GM19463 (cell line): Measurements from ENCODE around the gene TIMM8B.
"Not testable (repeated sequence)": the region's sequence is repeated elsewhere in the genome, so short reads cannot be mapped to it uniquely, and the experiment has no call there.

Experiments
- ATAC-seq: cut with Tn5 transposase; IDR thresholded peaks from one replicate; pipeline ENCODE4 v1.9.1; 2021; ENCODE audit warnings: mild to moderate bottlenecking, moderate library complexity; ENCODE audit not compliant: unreplicated experiment

The TIMM8B gene

DNA sequence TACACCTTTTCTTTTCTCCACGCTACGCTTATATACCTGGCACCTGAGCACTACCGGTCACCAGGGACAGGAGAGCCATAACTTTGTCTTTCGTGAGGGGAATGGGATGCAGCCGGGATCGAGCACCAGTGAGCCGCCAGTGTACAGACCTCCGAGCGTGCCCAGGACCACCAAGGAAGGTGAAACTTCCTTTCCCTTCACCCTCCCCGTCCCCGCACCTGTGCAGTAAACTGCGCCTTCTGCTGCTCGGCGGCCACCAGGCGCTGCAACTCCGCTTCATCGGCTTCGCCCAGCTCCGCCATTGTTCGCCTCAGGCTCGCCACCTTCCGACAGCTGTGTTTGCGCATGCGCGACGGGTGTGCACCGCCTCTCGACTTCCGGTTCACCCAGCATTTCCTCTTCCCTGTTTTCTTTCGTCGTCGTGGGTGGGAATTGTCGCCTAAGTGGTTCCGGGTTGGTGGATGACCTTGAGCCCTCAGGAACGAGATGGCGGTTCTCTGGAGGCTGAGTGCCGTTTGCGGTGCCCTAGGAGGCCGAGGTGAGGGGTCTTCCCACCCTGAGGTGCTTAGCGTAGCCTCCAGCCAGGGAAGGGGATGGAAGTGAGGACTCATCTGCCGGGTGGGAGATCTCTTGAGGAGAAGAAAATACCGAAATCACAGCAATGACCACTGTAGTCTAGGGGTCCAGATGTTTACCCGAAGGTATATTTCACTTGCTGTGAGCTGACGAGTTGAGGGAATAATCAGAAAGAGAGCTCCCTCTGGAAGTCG lies at the start of gene TIMM8B, which contains the start of gene SDHD:
TSS of gene TIMM8B (minus strand) at position 335 of the 770 bp plus-strand sequence. CDS start at position 302, 33 bp downstream.
TSS of gene SDHD (plus strand) at position 452 of the 770 bp plus-strand sequence. CDS start at position 487, 35 bp downstream.
- ATAC-seq: peak; percentile 92

GRCh38 chr11:112134473-112134872 lies 47.9 kb upstream of the TIMM8B start:
- no peak for ATAC-seq

GRCh38 chr11:112132737-112133136 lies 46.2 kb upstream of the TIMM8B start:
- no peak for ATAC-seq

DNA sequence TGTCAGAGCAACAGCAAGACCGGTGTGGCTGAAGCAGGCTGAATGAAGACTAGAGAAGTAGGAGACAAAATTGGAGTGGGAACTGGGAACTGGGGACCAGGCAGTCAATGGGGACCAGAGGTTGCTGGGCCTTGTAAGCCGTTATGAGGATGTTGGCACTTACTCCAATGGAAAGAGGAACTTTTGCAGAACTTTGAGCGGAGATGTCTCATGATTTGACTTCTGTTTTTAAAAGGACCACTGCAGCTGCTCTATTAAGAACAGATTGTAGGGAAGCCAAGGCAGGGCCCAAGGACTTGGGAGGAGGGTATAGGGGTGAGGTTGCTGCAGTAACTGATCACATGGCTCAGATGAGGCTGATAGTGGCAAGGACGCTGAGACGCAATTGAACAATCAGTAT lies 43.1 kb upstream of the TIMM8B start:
- ATAC-seq: no peak

- no peak for ATAC-seq
Observed at GRCh38 chr11:112128483-112129121, 42.0 kb upstream of the TIMM8B start.

DNA sequence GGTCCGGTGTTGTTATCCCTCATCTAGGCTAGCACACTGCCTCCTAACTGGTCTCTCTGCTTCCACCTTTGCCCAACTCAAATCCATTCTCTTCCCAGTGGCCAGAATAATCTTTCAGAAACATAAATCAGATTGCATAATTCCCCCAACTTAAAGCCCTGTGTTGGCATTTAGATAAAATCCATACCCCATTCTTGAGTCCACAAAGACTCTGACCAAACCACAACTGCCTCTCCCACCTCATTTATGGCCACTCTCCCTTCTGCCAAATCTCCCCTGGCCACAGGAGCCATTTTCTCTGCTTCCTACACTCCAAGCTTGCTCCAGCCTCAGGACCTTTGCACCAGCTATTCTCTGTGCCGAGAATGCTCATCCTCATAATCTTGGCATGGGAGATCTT lies 40.5 kb upstream of the TIMM8B start:
- no peak for ATAC-seq

GRCh38 chr11:112123129-112123528 lies 36.6 kb upstream of the TIMM8B start:
- ATAC-seq: no peak

GRCh38 chr11:112121981-112122615 lies 35.5 kb upstream of the TIMM8B start:
- no peak for ATAC-seq

GRCh38 chr11:112118176-112118575 lies 31.6 kb upstream of the TIMM8B start:
- ATAC-seq: no peak

DNA sequence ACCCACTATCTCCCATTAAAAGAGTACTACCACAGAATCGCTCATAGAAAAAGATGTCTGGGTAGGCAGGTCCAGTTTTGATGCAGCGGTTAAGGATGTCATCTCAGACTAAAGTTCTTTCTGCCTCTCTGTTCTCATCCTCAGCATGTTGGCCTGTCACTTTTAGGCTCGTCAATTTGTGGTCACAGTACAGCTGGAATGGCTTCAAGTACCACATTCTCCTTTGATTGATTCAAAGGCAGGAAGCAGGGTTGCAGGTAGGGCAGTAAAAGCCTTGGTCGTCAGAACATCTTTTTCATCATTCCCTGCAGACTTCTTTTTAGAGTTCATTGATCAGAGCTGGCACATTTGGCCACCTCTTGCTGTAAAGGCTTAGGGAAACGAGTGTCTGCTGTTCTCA lies 28.8 kb upstream of the TIMM8B start:
- no peak for ATAC-seq

- no peak for ATAC-seq
Observed at GRCh38 chr11:112114460-112114859, 27.9 kb upstream of the TIMM8B start.

GRCh38 chr11:112113539-112114457 lies 27.2 kb upstream of the TIMM8B start:
- ATAC-seq: no peak

DNA sequence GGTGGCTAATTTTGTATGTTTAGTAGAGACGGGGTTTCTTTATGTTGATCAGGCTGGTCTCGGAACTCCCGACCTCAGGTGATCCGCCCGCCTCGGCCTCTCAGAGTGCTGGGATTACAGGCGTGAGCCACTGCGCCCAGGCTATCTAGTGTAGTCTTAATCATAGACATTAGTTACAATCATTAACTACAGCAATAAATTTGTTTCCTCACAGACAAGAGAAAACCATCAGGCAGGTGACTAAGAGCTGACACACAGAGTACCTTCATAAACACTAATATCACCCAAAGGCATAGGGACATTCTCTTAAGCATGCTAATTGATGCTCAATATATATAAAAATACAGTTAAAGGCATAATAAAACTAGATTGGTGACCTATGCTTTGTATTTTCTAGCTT lies 19.5 kb upstream of the TIMM8B start:
- no peak for ATAC-seq

- ATAC-seq: no peak
Observed at GRCh38 chr11:112103446-112103845, 16.9 kb upstream of the TIMM8B start.

GRCh38 chr11:112100462-112100861 lies 13.9 kb upstream of the TIMM8B start:
- no peak for ATAC-seq

- no peak for ATAC-seq
Observed at GRCh38 chr11:112097734-112098528, 11.4 kb upstream of the TIMM8B start.

- ATAC-seq: no peak
Observed at GRCh38 chr11:112096194-112096593, 9.6 kb upstream of the TIMM8B start.

DNA sequence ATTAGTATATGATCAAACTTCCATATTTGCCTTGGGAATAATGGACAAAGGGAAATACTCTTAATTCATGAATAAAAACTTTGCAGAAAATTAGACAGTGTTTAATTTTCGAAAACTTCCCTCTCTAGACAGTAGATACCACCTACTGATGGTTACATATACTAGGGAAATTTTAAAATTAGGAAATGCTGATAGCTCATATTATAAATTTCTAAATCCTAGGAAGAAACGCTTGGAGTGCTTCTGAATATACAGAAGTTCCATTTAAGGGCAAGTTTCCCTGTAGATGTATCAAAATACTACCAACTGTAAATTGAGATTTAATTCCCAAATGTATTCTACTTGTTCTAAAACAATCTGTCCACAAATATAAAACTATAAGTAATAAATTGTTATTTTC lies 8.7 kb upstream of the TIMM8B start:
- ATAC-seq: not testable (repeated sequence)

GRCh38 chr11:112087212-112087611 lies 656 bp upstream of the TIMM8B start:
- no peak for ATAC-seq

DNA sequence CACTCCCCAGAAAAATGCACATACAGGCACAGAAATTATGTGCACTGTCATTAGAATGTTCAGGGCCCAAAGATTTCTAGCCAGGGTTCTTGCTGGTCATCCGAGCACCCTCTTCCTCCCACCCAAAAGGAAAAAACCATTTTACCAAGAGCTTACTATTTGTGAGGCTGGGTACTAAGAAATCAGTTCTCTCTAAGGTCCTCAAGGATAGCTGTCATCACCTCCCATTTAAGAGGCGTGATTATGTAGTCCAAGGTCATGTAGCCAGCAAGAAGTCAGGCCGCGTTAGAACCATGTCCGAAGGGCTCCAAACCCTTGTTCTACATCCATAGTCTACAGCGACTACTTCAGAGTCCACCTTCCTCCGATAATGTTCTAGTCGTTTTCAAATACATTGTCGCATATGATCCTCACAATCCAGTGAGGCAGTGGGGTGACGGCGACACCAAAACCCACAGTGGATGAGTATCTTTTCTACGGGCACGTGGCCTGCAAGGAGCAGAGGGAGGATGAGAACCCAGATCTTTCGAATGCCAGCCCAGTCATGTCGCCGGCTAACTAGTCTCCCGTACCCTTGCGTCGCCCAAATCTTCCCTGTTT lies 634 bp downstream of the TIMM8B start:
- ATAC-seq: peak; percentile 27
